ENCODE measurements around the gene MAGI2. TPM values are rescaled to one million over a fixed set of nuclear protein-coding genes. Genes with fewer than 3 reads are reported as not detected.

The MAGI2 gene
- total and polyA plus RNA-seq, 2 of the 13 experiments (the other 11 are each of a cell fraction or from before 2014, with no cell fraction given): 1.5 to 3.8 TPM

DNA sequence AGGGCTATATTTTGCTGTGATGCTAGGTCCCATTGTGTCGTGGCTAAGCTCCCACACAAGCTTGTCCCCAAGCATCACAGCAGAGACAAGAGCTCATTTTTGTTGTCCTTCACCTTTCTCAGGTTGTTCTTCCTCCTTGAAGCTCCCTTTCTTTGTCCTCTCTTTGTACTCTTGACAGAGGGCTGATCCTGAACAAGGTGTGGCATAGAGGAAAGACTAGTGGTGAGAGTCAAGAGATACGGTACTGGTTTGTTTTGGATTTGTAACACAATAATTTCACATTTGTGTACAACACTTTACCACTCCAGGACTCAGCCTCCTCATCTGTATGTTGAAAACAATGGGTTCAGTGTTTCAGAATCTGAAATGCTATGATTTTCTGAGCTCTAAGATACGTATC is 41.0 kb downstream of the MAGI2 start:
- no peaks in the 10 kb centered on the region for H3K36me3 ChIP-seq (replicated peaks in 1 of 2; ENCODE audit: control insufficient read depth in 1 of 2, insufficient read depth in 2 of 2, low read length in 2 of 2)
- WGBS (ENCODE audit: low lambda C conversion rate): 86% methylated on average over 3 of the region's 3 CpGs
- no peaks in the 10 kb centered on the region for H3K9me3 ChIP-seq (ENCODE audit: low read length)
- intact Hi-C loops (cut with micrococcal nuclease; ENCODE audit: unreplicated experiment): no loop called here
- in situ Hi-C loops (cut with HindIII; ENCODE audit: extremely low pct_ligation_motif_present, low pct_unique_long_range_greater_than_20kb): no loop called here
- DNase-seq (ENCODE audit: low spot score) (no peak), FAIRE-seq (no peak), ATAC-seq (no peak)
- no peak overlapping the region for H3K4me2 ChIP-seq (ENCODE audit: low read depth, low read length)
- BruUV-seq (replicated peaks): no TSS peak
- H4K20me1 ChIP-seq (ENCODE audit: insufficient read depth, low read length): no peaks in the 10 kb centered on the region
- TF ChIP-seq ZFP36 (IDR thresholded peaks at IDR 0.05; ENCODE audit: borderline replicate concordance, low read depth, low read length, partially characterized antibody) (no peak), MEIS1 (CRISPR knock-in tag; IDR thresholded peaks at IDR 0.05; ENCODE audit: borderline replicate concordance) (no peak), SMYD3 (CRISPR knock-in tag; IDR thresholded peaks at IDR 0.05) (no peak), U2AF2 (IDR thresholded peaks at IDR 0.05; ENCODE audit: low read depth, low read length) (no peak), MAF1 (CRISPR knock-in tag; IDR thresholded peaks at IDR 0.05; ENCODE audit: borderline replicate concordance) (no peak), MTF2 (CRISPR knock-in tag; IDR thresholded peaks at IDR 0.05; ENCODE audit: borderline replicate concordance) (no peak), ATRX (CRISPR knock-in tag; IDR thresholded peaks at IDR 0.05; ENCODE audit: borderline replicate concordance) (no peak), ZNF564 (CRISPR knock-in tag; IDR thresholded peaks at IDR 0.05) (no peak), RXRB (CRISPR knock-in tag; IDR thresholded peaks at IDR 0.05; ENCODE audit: borderline replicate concordance) (no peak), MATR3 (CRISPR knock-in tag; IDR thresholded peaks at IDR 0.05) (no peak), KLF6 (CRISPR knock-in tag; IDR thresholded peaks at IDR 0.05) (no peak), ZNF607 (CRISPR knock-in tag; IDR thresholded peaks at IDR 0.05; ENCODE audit: borderline replicate concordance) (no peak), CAMTA2 (CRISPR knock-in tag; IDR thresholded peaks at IDR 0.05; ENCODE audit: borderline replicate concordance) (no peak), ZSCAN21 (CRISPR knock-in tag; IDR thresholded peaks at IDR 0.05; ENCODE audit: borderline replicate concordance) (no peak), ZNF296 (CRISPR knock-in tag; conservative IDR thresholded peaks at IDR 0.05) (no peak)
- TF ChIP-seq, protein P1, sequence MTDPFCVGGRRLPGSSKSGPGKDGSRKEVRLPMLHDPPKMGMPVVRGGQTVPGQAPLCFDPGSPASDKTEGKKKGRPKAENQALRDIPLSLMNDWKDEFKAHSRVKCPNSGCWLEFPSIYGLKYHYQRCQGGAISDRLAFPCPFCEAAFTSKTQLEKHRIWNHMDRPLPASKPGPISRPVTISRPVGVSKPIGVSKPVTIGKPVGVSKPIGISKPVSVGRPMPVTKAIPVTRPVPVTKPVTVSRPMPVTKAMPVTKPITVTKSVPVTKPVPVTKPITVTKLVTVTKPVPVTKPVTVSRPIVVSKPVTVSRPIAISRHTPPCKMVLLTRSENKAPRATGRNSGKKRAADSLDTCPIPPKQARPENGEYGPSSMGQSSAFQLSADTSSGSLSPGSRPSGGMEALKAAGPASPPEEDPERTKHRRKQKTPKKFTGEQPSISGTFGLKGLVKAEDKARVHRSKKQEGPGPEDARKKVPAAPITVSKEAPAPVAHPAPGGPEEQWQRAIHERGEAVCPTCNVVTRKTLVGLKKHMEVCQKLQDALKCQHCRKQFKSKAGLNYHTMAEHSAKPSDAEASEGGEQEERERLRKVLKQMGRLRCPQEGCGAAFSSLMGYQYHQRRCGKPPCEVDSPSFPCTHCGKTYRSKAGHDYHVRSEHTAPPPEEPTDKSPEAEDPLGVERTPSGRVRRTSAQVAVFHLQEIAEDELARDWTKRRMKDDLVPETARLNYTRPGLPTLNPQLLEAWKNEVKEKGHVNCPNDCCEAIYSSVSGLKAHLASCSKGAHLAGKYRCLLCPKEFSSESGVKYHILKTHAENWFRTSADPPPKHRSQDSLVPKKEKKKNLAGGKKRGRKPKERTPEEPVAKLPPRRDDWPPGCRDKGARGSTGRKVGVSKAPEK (CRISPR knock-in tag; IDR thresholded peaks at IDR 0.05; ENCODE audit: borderline replicate concordance): no peak
- no peak overlapping the region for H3K27ac ChIP-seq (ENCODE audit: extremely low read length, insufficient read depth, low read length)
- peaks cover 2% of the 10 kb centered on the region; the same call in 1 of the 2 replicates for H3K4me1 ChIP-seq (ENCODE audit: insufficient read depth, low read length)
- ChIA-PET CTCF (ENCODE audit: low intra/inter-chr PET ratio, low total read pairs) (no interaction called here), POLR2A (no interaction called here)
- no peak overlapping the region for H3K4me3 ChIP-seq (replicated peaks in 1 of 3; ENCODE audit: insufficient read depth in 1 of 3, low read depth in 2 of 3, low read length in 3 of 3)
- no peak overlapping the region for H2AFZ ChIP-seq (ENCODE audit: low read length)
- no peaks in the 10 kb centered on the region for H3K27me3 ChIP-seq (ENCODE audit: control insufficient read depth in 1 of 2, insufficient read depth in 2 of 2, low read length in 2 of 2)
- H3K79me2 ChIP-seq (ENCODE audit: insufficient read depth, low read length): no peaks in the 10 kb centered on the region
- H3K9ac ChIP-seq (ENCODE audit: insufficient read depth, low read depth, low read length): no peak overlapping the region
